Duodenal mucosa (tissue), 2 donors: ENCODE data around the gene HES6.
A peak's percentile ranks its signal among the peaks of the same experiment; 100 is the strongest.

Experiments
- H3K27ac ChIP-seq: one replicate; pipeline ENCODE4 v1.7.0; 2013; ENCODE audit warnings: low read depth, low read length
- H3K27me3 ChIP-seq, 2 donors: one replicate each; pipeline ENCODE4 v1.7.0; 2013; ENCODE audit warnings: low read length in 2 of 2, control low read depth in 1 of 2; ENCODE audit not compliant: insufficient read depth in 2 of 2, control insufficient read depth in 1 of 2
- H3K36me3 ChIP-seq, 2 donors: one replicate each; pipeline ENCODE4 v1.7.0; 2013; ENCODE audit warnings: low read length in 2 of 2, control low read depth in 1 of 2; ENCODE audit not compliant: insufficient read depth in 2 of 2, control insufficient read depth in 1 of 2
- H3K4me1 ChIP-seq, 2 donors: one replicate each; pipeline ENCODE4 v1.7.0; 2013; ENCODE audit warnings: low read length in 2 of 2, control low read depth in 1 of 2; ENCODE audit not compliant: insufficient read depth in 2 of 2, control insufficient read depth in 1 of 2
- H3K4me3 ChIP-seq, 2 donors: one replicate each; pipeline ENCODE4 v1.7.0; 2013; ENCODE audit warnings: low read length in 2 of 2, low read depth in 1 of 2
- H3K9ac ChIP-seq, 2 donors: one replicate each; pipeline ENCODE4 v1.7.0; 2013; ENCODE audit warnings: low read length in 2 of 2, low read depth in 1 of 2
- H3K9me3 ChIP-seq, 2 donors: one replicate each; pipeline ENCODE4 v1.7.0; 2013; ENCODE audit warnings: low read length in 2 of 2, control low read depth in 1 of 2; ENCODE audit not compliant: control insufficient read depth in 1 of 2

The HES6 gene

DNA sequence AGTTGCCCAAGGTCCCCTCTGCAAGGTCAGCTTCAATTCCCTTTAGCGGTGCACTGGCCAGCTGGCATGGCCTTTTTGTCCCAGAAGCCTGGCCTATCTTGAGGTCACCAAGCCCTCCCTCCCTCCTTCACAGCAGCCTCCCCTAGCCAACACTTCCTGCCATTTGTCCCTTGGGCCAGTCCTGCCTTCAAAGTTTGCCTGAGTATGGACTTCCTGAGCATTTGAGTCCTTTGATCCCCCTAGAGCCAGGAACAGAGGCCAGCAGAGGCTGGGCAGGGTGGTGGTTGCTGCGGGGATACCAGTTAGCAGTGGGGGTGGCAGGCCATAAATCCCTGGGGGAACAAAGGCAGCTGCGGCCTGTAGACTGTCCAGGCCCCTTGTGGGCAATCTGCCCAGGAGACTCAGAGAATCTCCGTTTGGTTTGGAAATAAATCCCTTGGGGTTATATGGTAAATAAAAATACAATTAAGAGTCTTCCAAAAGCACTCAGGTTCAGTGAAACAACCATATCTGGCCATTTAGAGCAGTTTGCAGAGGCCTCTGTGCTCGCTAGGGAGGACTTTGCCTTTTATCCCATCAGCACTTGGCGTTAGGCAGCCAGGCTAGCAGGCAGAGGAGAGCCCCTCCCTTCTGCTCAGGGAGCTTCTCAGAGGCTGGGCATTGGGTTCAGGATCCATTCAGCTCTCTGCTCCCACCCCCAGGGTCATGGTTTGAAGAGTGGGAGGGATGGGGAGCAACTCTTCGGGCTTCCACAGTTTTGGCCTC is 3.1 kb upstream of the HES6 start:
- Histone ChIP-seq H3K27me3 (no peaks in the 10 kb centered on the region), H3K9ac (peak overlapping the region in 1 of 2 donors; percentile 5), H3K4me3 (no peak overlapping the region), H3K36me3 (peaks cover 20 to 24% of the 10 kb centered on the region in 2 donors), H3K4me1 (peaks cover 14 to 23% of the 10 kb centered on the region in 2 donors), H3K27ac (no peak overlapping the region), H3K9me3 (no peaks in the 10 kb centered on the region)

DNA sequence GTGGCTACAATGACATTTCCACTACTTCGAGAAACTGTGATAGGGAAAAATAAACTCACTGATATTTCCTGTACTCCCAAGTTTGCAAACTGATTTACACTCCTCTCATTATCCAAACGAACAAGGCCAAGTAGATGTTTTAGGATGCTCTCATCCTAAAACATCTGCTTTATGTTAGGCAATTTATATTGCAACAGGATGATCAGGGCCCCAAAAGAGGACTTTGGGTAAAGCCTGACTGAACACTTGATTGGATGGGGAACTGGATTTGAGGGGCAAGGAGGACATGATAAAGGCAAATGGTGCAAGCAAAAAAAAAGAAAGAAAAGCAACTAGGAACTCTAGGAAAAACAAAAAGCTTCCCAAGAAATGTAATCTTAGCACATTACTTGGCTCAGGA is 2.1 kb upstream of the HES6 start:
- peaks cover 11 to 15% of the 10 kb centered on the region in 2 donors for H3K36me3 ChIP-seq
- peaks cover 14 to 23% of the 10 kb centered on the region in 2 donors for H3K4me1 ChIP-seq
- no peaks in the 10 kb centered on the region for H3K27me3 ChIP-seq
- no peaks in the 10 kb centered on the region for H3K9me3 ChIP-seq
- H3K9ac ChIP-seq: no peak overlapping the region
- no peak overlapping the region for H3K4me3 ChIP-seq
- no peak overlapping the region for H3K27ac ChIP-seq

DNA sequence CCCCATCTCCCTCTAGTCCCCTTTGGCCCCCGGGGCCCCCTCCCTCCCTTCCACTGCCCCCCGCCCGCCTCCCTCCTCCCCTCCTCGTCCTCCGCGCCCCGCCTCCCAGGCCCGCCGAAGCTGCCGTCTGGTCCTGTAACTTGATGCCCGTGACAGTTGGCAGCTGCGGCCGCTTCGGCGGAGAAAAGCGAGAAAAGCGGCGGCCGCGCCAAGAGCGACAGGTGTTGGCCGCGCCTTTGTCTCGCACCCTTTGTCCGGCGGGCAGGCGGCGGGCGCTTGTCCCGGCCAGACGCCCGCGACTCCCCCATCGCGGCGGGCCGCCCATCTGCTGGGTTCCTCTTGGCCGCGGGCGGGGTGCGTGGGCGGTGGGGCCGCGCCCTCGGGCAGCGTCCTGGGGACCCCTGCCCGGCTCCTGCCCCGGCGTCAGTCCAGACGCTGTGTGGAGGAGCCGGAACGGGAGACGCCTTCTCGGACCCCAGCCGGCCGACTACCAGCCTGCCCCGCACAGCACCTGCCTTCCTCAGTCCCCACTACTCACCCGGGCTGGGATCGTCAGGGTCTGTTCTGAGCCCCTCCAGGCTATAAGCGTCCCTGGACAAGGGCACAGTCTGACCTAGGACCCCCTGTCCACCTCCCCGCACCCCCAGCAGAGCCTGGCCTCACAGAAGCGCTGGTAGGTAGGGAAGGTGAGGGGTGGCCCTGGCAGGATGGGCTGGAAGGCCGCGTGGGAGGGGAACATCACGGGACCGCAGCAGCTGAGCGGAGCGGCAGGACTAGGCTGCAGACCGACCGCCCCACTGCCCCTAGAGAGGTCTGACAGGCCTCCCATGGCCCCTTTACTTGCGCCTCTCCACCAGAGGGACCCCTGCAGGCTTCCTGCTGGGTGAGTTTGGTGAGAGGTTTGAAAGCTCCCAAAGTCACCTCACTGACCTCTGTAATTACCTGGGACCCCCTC is 1.2 kb upstream of the HES6 start:
- Histone ChIP-seq H3K27ac (no peak overlapping the region), H3K36me3 (peaks cover 8 to 11% of the 10 kb centered on the region in 2 donors), H3K9me3 (no peaks in the 10 kb centered on the region), H3K4me1 (peaks cover 14 to 23% of the 10 kb centered on the region in 2 donors), H3K4me3 (no peak overlapping the region), H3K9ac (no peak overlapping the region), H3K27me3 (no peaks in the 10 kb centered on the region)

DNA sequence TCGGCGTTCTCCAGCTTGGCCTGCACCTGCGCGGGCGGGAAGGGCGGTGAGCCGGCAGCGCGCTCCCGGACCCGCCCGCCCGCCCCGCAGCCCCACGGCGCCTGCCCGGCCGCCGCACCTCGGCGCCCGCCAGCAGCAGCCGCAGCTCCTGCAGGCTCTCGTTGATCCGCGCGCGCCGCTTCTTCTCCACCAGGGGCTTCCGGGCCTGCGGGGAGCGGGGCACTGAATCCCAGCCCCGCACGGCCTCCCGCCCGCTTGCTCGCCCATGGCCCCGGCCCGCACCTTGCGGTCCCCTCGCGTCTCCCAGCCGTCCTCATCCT is 335 bp downstream of the HES6 start:
- Histone ChIP-seq H3K4me1 (peaks cover 14 to 23% of the 10 kb centered on the region in 2 donors), H3K36me3 (no peaks in the 10 kb centered on the region), H3K9ac (peak overlapping the region in 1 of 2 donors; percentile 32), H3K9me3 (no peaks in the 10 kb centered on the region), H3K4me3 (peak overlapping the region; percentile 44 to 65), H3K27ac (no peak overlapping the region), H3K27me3 (no peaks in the 10 kb centered on the region)

DNA sequence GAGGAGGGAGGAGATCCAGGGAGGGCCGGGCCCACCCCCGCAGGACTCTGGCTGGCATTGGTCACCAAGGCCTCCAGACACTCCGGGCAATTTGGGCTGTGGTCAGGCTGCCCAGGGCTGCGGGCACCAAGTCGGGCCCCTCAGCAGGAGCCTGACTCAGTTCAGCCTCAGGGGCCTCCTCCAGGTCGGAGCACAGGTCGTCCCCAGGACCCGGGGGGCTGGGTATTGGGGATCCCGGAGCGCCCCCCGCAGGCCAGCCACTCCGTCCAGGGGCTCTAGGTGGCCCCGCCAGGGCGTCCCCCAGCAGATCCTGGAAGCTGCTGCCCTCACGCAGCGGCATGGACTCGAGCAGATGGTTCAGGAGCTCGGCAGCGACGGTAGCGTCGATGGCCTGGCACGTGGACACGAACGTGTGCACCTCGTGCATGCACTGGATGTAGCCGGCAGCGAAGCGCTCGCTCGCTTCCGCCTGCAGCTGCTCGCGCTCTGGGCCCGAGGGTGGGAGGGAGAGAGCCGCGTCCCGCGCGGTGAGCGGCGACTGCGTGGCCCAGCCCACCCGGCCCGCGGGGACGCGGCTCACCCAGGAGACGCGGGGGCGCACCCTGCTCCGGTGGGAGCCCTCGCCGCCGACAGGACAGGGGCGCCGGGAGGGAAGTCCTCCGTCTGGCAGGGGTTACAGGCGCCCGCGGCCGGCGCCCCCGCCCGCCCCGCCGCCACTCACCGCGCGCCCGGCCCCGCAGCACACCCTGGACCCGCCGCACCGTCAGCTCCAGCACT is 884 bp downstream of the HES6 start:
- Histone ChIP-seq H3K9ac (no peak overlapping the region), H3K27ac (no peak overlapping the region), H3K36me3 (no peaks in the 10 kb centered on the region), H3K4me3 (peak overlapping the region in 1 of 2 donors; percentile 28), H3K27me3 (no peaks in the 10 kb centered on the region), H3K4me1 (peaks cover 14 to 23% of the 10 kb centered on the region in 2 donors), H3K9me3 (no peaks in the 10 kb centered on the region)

DNA sequence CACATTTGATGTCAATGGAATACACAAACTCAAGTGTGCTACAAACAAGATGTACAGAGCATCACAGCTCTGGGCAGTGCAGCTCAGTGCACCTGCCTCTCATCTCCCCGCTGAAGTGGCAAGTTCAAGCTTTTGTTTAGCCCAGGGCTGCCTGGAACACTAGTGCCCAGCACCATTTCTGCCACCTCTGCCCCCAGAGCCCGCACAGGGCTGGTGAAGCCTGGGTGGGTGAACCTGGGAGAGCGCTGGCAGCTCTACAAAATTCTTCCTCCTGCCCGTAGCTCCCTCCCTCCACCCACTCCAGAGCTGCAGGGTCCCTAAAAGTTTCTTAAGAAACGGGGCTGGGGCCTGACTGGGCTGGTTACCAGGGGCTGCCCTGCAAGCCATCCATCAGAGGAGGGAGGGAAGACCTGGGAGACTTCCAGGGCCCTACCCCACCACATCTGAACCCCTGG is 1.5 kb downstream of the HES6 start:
- Histone ChIP-seq H3K36me3 (no peaks in the 10 kb centered on the region), H3K4me1 (peaks cover 11 to 20% of the 10 kb centered on the region in 2 donors), H3K9ac (no peak overlapping the region), H3K4me3 (no peak overlapping the region), H3K9me3 (no peaks in the 10 kb centered on the region), H3K27me3 (no peaks in the 10 kb centered on the region), H3K27ac (no peak overlapping the region)

DNA sequence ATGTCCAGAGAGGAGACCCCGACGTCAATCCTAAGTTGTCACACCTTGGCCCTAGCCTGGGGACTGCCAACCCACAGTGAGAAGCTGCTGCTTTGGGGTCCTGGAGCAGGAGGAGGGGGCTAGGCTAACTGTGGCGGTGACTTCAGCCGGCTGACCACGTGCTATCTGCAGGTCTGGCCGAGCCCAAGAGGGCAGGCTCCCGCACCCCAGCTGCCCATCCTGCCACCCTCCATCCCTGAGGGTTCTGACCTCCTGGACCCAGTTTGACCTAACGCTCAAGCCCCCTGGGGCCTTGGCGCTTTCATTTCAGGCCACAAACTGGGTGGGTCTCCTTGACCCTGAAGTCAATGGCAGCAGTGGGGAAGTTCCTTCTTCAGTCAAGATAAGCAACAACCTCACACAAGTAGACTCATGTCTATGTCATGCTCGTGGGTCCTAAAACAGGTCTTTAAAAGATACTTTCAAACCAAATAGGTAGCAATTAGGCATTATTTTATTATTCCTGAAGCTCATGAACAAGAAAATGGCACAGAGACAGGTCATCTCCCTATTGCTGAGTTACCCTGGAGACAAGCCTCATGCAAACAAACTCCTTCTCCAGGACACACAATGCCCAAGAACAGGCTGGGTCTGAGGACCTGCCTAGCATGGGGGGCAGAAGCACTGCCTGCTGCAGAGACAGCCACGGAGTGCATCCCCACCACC is 2.3 kb downstream of the HES6 start:
- Histone ChIP-seq H3K27ac (no peak overlapping the region), H3K9ac (no peak overlapping the region), H3K36me3 (no peaks in the 10 kb centered on the region), H3K4me1 (peaks cover 4 to 12% of the 10 kb centered on the region in 2 donors), H3K4me3 (no peak overlapping the region), H3K9me3 (no peaks in the 10 kb centered on the region), H3K27me3 (no peaks in the 10 kb centered on the region)

DNA sequence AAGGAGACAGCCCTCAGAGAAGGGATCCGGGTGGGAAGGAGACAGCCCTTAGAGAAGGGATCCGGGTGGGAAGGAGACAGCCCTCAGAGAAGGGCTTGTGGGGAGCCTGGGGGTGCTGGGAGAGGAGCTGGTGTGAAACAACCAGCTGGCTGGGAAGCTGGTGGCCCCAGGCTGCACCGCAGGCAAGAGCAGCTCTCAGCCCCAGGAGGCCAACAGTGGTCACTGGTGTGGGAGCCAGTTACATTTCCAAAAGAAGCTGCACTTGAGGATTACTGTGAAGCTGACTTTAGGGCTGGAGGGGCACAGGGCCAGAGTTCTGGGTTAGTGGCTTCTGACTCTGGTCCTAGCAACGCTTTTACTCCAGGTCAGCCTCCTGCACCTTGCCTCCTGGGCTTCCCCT is 3.3 kb downstream of the HES6 start:
- no peaks in the 10 kb centered on the region for H3K36me3 ChIP-seq
- no peaks in the 10 kb centered on the region for H3K9me3 ChIP-seq
- no peak overlapping the region for H3K9ac ChIP-seq
- H3K27me3 ChIP-seq: no peaks in the 10 kb centered on the region
- H3K4me1 ChIP-seq: peaks cover 0 to 7% of the 10 kb centered on the region in 2 donors
- no peak overlapping the region for H3K27ac ChIP-seq
- H3K4me3 ChIP-seq: no peak overlapping the region

DNA sequence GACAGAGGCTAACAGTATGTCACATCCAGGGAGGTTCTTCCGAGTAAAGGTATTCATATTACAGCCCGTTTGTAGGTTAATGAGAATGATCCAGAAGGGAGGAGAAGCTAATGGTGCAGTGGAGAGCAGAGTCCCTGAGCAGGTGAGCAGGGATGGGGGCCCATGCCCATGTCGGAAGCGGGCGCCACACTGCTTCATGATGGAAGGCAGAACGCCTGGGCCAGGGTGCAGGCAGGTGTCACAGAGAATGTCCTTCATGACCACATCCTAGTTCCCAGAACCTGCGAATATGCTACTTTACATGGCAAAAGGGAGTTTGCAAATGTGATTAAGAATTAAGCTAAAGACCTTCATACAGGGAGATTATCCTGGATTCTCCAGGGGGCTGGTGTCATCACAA is 4.0 kb downstream of the HES6 start:
- Histone ChIP-seq H3K36me3 (no peaks in the 10 kb centered on the region), H3K4me1 (peaks cover 0 to 7% of the 10 kb centered on the region in 2 donors), H3K27me3 (peaks cover 0 to under 1% of the 10 kb centered on the region in 2 donors), H3K9me3 (no peaks in the 10 kb centered on the region), H3K9ac (no peak overlapping the region), H3K27ac (no peak overlapping the region), H3K4me3 (no peak overlapping the region)
